GM12878 (cell line): Measurements from ENCODE around the gene FUT7. TPM values are rescaled to one million over a fixed set of nuclear protein-coding genes. Genes with fewer than 3 reads are reported as not detected.

Experiments
- BACH1 ChIP-seq: fragments of 450-650 bp; IDR thresholded peaks from 2 replicates; pipeline ENCODE4 v1.6.1; 2017; ENCODE audit warnings: mild to moderate bottlenecking, borderline replicate concordance
- BCL11A ChIP-seq: IDR thresholded peaks from 2 replicates; pipeline ENCODE4 v1.6.1; 2011; ENCODE audit warnings: low read depth, low read length
- CREM ChIP-seq: IDR thresholded peaks from 2 replicates; pipeline ENCODE4 v1.6.1; 2014; ENCODE audit warnings: antibody characterized with exemption, low read depth
- FOXM1 ChIP-seq: IDR thresholded peaks from 2 replicates; pipeline ENCODE4 v1.6.1; 2012; ENCODE audit warnings: low read depth, mild to moderate bottlenecking, inconsistent platforms, low read length, moderate library complexity
- IRF4 ChIP-seq: IDR thresholded peaks from 2 replicates; pipeline ENCODE4 v1.6.1; 2011; ENCODE audit warnings: low read depth, low read length
- KLF5 ChIP-seq: fragments of 450-650 bp; IDR thresholded peaks from 2 replicates; pipeline ENCODE4 v1.6.1; 2014; ENCODE audit warnings: mild to moderate bottlenecking; ENCODE audit not compliant: partially characterized antibody
- MXI1 ChIP-seq: fragments of 150-350 bp; IDR thresholded peaks from 2 replicates; pipeline ENCODE4 v1.6.1; 2011; ENCODE audit warnings: low read depth, mild to moderate bottlenecking, inconsistent platforms, low read length, improper control_type of control experiment
- NFIC ChIP-seq: IDR thresholded peaks from 2 replicates; pipeline ENCODE4 v1.6.1; 2012; ENCODE audit warnings: low read depth, mild to moderate bottlenecking, inconsistent platforms, low read length, moderate library complexity
- POU2F2 ChIP-seq: IDR thresholded peaks from 3 replicates; pipeline ENCODE4 v1.6.1; 2011; ENCODE audit warnings: low read depth, mild to moderate bottlenecking, low read length, borderline replicate concordance
- TBL1XR1 ChIP-seq: IDR thresholded peaks from 2 replicates; pipeline ENCODE4 v1.6.1; 2012; ENCODE audit warnings: low read depth, low read length, improper control_type of control experiment
- TCF7 ChIP-seq: IDR thresholded peaks from 2 replicates; pipeline ENCODE4 v1.6.1; 2014; ENCODE audit warnings: antibody characterized with exemption, borderline replicate concordance
- YBX1 ChIP-seq: fragments of 450-650 bp; IDR thresholded peaks from 2 replicates; pipeline ENCODE4 v1.6.1; 2016; ENCODE audit warnings: antibody characterized with exemption
- polyA plus RNA-seq, 11 experiments: library from polyadenylated mRNA; depleted of rRNA in 4 of 11; unstranded in 6 of 11; stranded (reverse) in 5 of 11; fragments of >200 nt; fragmentation: Nextera tagmentation in 4 of 11; fragmentation: Illumina TruSeq in 1 of 11; extraction: Ambion mirVana in 4 of 11; extraction: Trizol in 1 of 11; gene quantifications; 1 replicate in 1 of 11; 2 replicates in 10 of 11; pipeline versions ENCODE4 v1.2.1 to v1.2.3, GENCODE V29; 2011 to 2016; ENCODE audit warnings: inconsistent platforms in 2 of 11, missing spikeins in 2 of 11, low read depth in 1 of 11
- total RNA-seq, 4 experiments: library from RNA; depleted of rRNA in 3 of 4; stranded (reverse); fragments of >200 nt in 3 of 4; fragmentation: Illumina TruSeq in 1 of 4; extraction: Trizol in 1 of 4; gene quantifications; 2 replicates each; pipeline versions ENCODE4 v1.2.1 to v1.2.3, GENCODE V29; 2013 to 2021
- TF ChIP-seq, protein P1 (sequence below): fragments of 450-650 bp; IDR thresholded peaks from 2 replicates; pipeline ENCODE4 v1.6.1; 2018; ENCODE audit warnings: borderline replicate concordance, mild to moderate bottlenecking; ENCODE audit not compliant: partially characterized antibody
- TF ChIP-seq, protein P2 (sequence below): fragments of 150-350 bp; IDR thresholded peaks from 2 replicates; pipeline ENCODE4 v1.6.1; 2016; ENCODE audit warnings: low read depth, low read length
- TF ChIP-seq, protein P3 (sequence below): fragments of 450-650 bp; IDR thresholded peaks from 2 replicates; pipeline ENCODE4 v1.6.1; 2017; ENCODE audit warnings: borderline replicate concordance
- TF ChIP-seq, protein P4 (sequence below): fragments of 450-650 bp; IDR thresholded peaks from 2 replicates; pipeline ENCODE4 v1.6.1; 2016; ENCODE audit warnings: mild to moderate bottlenecking
- TF ChIP-seq, protein P5 (sequence below): fragments of 450-650 bp; IDR thresholded peaks from 2 replicates; pipeline ENCODE4 v1.6.1; 2017; ENCODE audit warnings: mild to moderate bottlenecking

Gene FUT7
- total and polyA plus RNA-seq, 10 of the 15 experiments (the other 5 are each of a cell fraction or from before 2014, with no cell fraction given) = 0.04 to 0.62 (median 0.20) TPM; not detected in 2

DNA sequence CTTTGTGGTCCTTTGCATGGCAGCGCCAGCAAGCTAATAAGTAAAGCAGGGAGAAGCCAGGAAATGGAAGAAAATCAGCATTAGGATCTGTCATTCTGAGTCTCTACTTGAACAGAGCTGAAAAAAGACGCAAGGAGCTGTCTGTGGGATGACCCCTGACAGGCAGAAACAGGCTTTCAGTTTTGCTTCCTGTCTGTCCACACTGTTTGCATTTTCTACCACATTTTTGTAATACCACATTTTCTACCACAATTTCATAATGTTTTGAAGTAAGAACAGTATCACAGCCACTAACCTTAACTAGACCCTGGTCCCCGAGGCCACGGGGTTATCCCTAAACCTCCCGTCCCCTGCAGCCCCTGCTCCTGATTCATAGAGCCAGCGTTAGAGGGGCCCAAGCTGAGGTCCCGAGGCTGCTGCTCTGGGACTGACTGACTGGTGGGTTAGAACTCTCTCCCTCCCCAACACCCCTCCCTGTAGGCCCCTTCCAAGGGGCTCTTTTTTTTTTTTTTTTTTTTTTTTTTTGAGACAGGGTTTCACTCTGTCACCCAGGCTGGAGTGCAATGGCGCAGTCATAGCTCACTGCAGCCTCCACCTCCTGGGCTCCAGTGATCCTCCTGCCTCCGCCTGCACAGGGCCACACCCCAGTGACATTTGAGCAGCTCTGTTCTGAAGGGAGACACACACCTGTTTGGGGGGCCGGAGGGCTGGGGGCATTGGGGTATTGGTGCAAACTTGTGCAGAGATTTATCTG is 31.5 kb downstream of the FUT7 start (continued):
- TF ChIP-seq, protein P1, sequence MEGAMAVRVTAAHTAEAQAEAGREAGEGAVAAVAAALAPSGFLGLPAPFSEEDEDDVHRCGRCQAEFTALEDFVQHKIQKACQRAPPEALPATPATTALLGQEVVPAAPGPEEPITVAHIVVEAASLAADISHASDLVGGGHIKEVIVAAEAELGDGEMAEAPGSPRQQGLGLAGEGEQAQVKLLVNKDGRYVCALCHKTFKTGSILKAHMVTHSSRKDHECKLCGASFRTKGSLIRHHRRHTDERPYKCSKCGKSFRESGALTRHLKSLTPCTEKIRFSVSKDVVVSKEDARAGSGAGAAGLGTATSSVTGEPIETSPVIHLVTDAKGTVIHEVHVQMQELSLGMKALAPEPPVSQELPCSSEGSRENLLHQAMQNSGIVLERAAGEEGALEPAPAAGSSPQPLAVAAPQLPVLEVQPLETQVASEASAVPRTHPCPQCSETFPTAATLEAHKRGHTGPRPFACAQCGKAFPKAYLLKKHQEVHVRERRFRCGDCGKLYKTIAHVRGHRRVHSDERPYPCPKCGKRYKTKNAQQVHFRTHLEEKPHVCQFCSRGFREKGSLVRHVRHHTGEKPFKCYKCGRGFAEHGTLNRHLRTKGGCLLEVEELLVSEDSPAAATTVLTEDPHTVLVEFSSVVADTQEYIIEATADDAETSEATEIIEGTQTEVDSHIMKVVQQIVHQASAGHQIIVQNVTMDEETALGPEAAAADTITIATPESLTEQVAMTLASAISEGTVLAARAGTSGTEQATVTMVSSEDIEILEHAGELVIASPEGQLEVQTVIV = no peak
- TF ChIP-seq CREM (0 out of 2 replicates have a peak, but pooled peaks have one; percentile 28), TCF7 (no peak), YBX1 (no peak), BCL11A (0 out of 2 replicates have a peak, but pooled peaks have one; percentile 6), MXI1 (no peak), KLF5 (no peak), IRF4 (no peak; the same call in 1 of the 2 replicates), BACH1 (peak; percentile 23; the same call in 1 of the 2 replicates), TBL1XR1 (peak; percentile 73; the same call in 1 of the 2 replicates), FOXM1 (no peak), POU2F2 (peak; percentile 97; the same call in 2 of the 3 replicates), NFIC (peak; percentile 75; the same call in 1 of the 2 replicates)
- TF ChIP-seq, protein P2, sequence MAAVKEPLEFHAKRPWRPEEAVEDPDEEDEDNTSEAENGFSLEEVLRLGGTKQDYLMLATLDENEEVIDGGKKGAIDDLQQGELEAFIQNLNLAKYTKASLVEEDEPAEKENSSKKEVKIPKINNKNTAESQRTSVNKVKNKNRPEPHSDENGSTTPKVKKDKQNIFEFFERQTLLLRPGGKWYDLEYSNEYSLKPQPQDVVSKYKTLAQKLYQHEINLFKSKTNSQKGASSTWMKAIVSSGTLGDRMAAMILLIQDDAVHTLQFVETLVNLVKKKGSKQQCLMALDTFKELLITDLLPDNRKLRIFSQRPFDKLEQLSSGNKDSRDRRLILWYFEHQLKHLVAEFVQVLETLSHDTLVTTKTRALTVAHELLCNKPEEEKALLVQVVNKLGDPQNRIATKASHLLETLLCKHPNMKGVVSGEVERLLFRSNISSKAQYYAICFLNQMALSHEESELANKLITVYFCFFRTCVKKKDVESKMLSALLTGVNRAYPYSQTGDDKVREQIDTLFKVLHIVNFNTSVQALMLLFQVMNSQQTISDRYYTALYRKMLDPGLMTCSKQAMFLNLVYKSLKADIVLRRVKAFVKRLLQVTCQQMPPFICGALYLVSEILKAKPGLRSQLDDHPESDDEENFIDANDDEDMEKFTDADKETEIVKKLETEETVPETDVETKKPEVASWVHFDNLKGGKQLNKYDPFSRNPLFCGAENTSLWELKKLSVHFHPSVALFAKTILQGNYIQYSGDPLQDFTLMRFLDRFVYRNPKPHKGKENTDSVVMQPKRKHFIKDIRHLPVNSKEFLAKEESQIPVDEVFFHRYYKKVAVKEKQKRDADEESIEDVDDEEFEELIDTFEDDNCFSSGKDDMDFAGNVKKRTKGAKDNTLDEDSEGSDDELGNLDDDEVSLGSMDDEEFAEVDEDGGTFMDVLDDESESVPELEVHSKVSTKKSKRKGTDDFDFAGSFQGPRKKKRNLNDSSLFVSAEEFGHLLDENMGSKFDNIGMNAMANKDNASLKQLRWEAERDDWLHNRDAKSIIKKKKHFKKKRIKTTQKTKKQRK = no peak
- TF ChIP-seq, protein P3, sequence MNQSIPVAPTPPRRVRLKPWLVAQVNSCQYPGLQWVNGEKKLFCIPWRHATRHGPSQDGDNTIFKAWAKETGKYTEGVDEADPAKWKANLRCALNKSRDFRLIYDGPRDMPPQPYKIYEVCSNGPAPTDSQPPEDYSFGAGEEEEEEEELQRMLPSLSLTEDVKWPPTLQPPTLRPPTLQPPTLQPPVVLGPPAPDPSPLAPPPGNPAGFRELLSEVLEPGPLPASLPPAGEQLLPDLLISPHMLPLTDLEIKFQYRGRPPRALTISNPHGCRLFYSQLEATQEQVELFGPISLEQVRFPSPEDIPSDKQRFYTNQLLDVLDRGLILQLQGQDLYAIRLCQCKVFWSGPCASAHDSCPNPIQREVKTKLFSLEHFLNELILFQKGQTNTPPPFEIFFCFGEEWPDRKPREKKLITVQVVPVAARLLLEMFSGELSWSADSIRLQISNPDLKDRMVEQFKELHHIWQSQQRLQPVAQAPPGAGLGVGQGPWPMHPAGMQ = no peak; the same call in 1 of the 2 replicates
- TF ChIP-seq, protein P4, sequence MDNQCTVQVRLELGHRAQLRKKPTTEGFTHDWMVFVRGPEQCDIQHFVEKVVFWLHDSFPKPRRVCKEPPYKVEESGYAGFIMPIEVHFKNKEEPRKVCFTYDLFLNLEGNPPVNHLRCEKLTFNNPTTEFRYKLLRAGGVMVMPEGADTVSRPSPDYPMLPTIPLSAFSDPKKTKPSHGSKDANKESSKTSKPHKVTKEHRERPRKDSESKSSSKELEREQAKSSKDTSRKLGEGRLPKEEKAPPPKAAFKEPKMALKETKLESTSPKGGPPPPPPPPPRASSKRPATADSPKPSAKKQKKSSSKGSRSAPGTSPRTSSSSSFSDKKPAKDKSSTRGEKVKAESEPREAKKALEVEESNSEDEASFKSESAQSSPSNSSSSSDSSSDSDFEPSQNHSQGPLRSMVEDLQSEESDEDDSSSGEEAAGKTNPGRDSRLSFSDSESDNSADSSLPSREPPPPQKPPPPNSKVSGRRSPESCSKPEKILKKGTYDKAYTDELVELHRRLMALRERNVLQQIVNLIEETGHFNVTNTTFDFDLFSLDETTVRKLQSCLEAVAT = peak; percentile 88
- TF ChIP-seq, protein P5, sequence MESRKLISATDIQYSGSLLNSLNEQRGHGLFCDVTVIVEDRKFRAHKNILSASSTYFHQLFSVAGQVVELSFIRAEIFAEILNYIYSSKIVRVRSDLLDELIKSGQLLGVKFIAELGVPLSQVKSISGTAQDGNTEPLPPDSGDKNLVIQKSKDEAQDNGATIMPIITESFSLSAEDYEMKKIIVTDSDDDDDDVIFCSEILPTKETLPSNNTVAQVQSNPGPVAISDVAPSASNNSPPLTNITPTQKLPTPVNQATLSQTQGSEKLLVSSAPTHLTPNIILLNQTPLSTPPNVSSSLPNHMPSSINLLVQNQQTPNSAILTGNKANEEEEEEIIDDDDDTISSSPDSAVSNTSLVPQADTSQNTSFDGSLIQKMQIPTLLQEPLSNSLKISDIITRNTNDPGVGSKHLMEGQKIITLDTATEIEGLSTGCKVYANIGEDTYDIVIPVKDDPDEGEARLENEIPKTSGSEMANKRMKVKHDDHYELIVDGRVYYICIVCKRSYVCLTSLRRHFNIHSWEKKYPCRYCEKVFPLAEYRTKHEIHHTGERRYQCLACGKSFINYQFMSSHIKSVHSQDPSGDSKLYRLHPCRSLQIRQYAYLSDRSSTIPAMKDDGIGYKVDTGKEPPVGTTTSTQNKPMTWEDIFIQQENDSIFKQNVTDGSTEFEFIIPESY = no peak
